Measurements from ENCODE around the gene SPDEF. TPM values are rescaled to one million over a fixed set of nuclear protein-coding genes. Genes with fewer than 3 reads are reported as not detected.
A peak's percentile ranks its signal among the peaks of the same experiment; 100 is the strongest.

The SPDEF gene
- total and polyA plus RNA-seq, 2 donors (not counting 1 experiment from before 2014, with no cell fraction given) = 0.10 TPM; not detected in 1

GRCh38 chr6:34526992-34527728, 29.0 kb downstream of the SPDEF start:
- peak; percentile 65 for TF ChIP-seq CTCF (IDR thresholded peaks at IDR 0.05)
- TF ChIP-seq EZH2 (IDR thresholded peaks at IDR 0.05; ENCODE audit: borderline replicate concordance, insufficient read depth, low read depth, low read length, poor library complexity, severe bottlenecking) = no peak
- H3K79me2 ChIP-seq (ENCODE audit: control insufficient read depth, insufficient read depth, low read length) = no peaks in the 10 kb centered on the region
- ChIA-PET CTCF (interaction anchor here (0.8 to 3.4 kb wide), 4 partner anchors 13 to 613 kb away, joined by 3 to 19 read pairs (median 3); no protein-coding TSS in a partner anchor), POLR2A (interaction anchor here (0.7 kb wide), 2 partner anchors 101 to 364 kb away, joined by 3 to 4 read pairs; partner anchors contain the start of gene RPS10)
- no peaks in the 10 kb centered on the region for H4K20me1 ChIP-seq (ENCODE audit: control insufficient read depth, insufficient read depth, low read length, poor library complexity, severe bottlenecking)
- H3K27me3 ChIP-seq (replicated peaks in 1 of 4; ENCODE audit: control extremely low read depth in 1 of 4, control insufficient read depth in 3 of 4, insufficient read depth in 4 of 4, low read length in 3 of 4) = no peaks in the 10 kb centered on the region
- Mint-ChIP-seq H3K4me1 (peaks cover 10% of the 10 kb centered on the region), H3K27me3 (no peaks in the 10 kb centered on the region), H3K9me3 (ENCODE audit: insufficient read depth) (no peaks in the 10 kb centered on the region), H3K27ac (peak overlapping the region; percentile 78), H3K4me3 (peak overlapping the region; percentile 71)
- ATAC-seq (ENCODE audit: low read depth) (peak; percentile 99), DNase-seq (peak; percentile 96)
- WGBS (ENCODE audit: insufficient coverage) = 2% methylated on average over 36 of the region's 53 CpGs
- H3K27ac ChIP-seq (ENCODE audit: low read length in 2 of 2) = peak overlapping the region in 1 of 2 donors; percentile 22
- peak overlapping the region; percentile 68 for H3K4me2 ChIP-seq (replicated peaks; ENCODE audit: low read depth, low read length, poor library complexity, severe bottlenecking)
- H3K9ac ChIP-seq (ENCODE audit: low read length) = peak overlapping the region; percentile 32
- H3K4me1 ChIP-seq (ENCODE audit: control insufficient read depth in 2 of 2, insufficient read depth in 2 of 2, low read length in 2 of 2) = peaks cover 7 to 13% of the 10 kb centered on the region in 2 donors
- peak overlapping the region; percentile 75 for H2AFZ ChIP-seq (ENCODE audit: insufficient read depth, low read depth, low read length, poor library complexity, severe bottlenecking)
- intact Hi-C loops (cut with micrococcal nuclease) = loop anchor here (1.0 to 10.0 kb wide), 5 partner anchors 82 to 362 kb away; partner anchors contain the start of genes ANKS1A and SNRPC
- no peaks in the 10 kb centered on the region for H3K36me3 ChIP-seq (replicated peaks in 1 of 2; ENCODE audit: control extremely low read depth in 1 of 2, control insufficient read depth in 1 of 2, extremely low read depth in 1 of 2, insufficient read depth in 2 of 2, low read length in 1 of 2)
- no peaks in the 10 kb centered on the region for H3K9me3 ChIP-seq (ENCODE audit: control extremely low read depth in 1 of 3, control insufficient read depth in 2 of 3, insufficient read depth in 1 of 3, low read length in 2 of 3)
- peak overlapping the region in 4 of 5 experiments; percentile 11 to 44 (median 30) for H3K4me3 ChIP-seq (ENCODE audit: control extremely low read depth in 1 of 5, extremely low read depth in 1 of 5, insufficient read depth in 1 of 5, low read depth in 2 of 5, low read length in 4 of 5)

Measured in B cell (primary cell).